Liver (tissue), 9 donors: ENCODE data around the gene KIAA1614. TPM values are rescaled to one million over a fixed set of nuclear protein-coding genes. Genes with fewer than 3 reads are reported as not detected.

Experiments
- DNase-seq: peaks from one replicate; pipeline ENCODE4 v3.0.0-alpha.2; 2017; ENCODE audit warnings: low spot score
- H3K27ac ChIP-seq, 2 donors: one replicate each; pipeline ENCODE4 v1.7.0; 2013; ENCODE audit warnings: inconsistent platforms in 2 of 2, low read length in 2 of 2, control low read depth in 1 of 2, low read depth in 1 of 2, mild to moderate bottlenecking in 1 of 2
- H3K27me3 ChIP-seq, 4 donors: one replicate each; pipeline versions ENCODE4 v1.6.1 to v1.7.0; 2013; ENCODE audit warnings: low read length in 3 of 4, inconsistent platforms in 1 of 4, mild to moderate bottlenecking in 1 of 4, moderate library complexity in 1 of 4; ENCODE audit not compliant: control insufficient read depth in 4 of 4, insufficient read depth in 4 of 4
- H3K36me3 ChIP-seq, 4 donors: one replicate each; pipeline versions ENCODE4 v1.6.1 to v1.7.0; 2013; ENCODE audit warnings: low read length in 3 of 4, mild to moderate bottlenecking in 3 of 4, low read depth in 1 of 4, moderate library complexity in 1 of 4; ENCODE audit not compliant: control insufficient read depth in 4 of 4, insufficient read depth in 3 of 4
- H3K4me1 ChIP-seq, 4 donors: one replicate each; pipeline versions ENCODE4 v1.6.1 to v1.7.0; 2013; ENCODE audit warnings: low read length in 3 of 4, mild to moderate bottlenecking in 3 of 4, moderate library complexity in 1 of 4; ENCODE audit not compliant: control insufficient read depth in 4 of 4, insufficient read depth in 4 of 4
- H3K4me3 ChIP-seq, 3 donors: one replicate each; pipeline versions ENCODE4 v1.6.1 to v1.7.0; 2013; ENCODE audit warnings: low read length in 3 of 3, control low read depth in 1 of 3, low read depth in 1 of 3, mild to moderate bottlenecking in 1 of 3
- H3K9ac ChIP-seq, 2 donors: one replicate each; pipeline ENCODE4 v1.7.0; 2013; ENCODE audit warnings: low read length in 2 of 2, mild to moderate bottlenecking in 2 of 2, moderate library complexity in 2 of 2, control low read depth in 1 of 2, low read depth in 1 of 2
- H3K9me3 ChIP-seq, 4 donors: one replicate each; pipeline versions ENCODE4 v1.6.1 to v1.7.0; 2013; ENCODE audit warnings: low read length in 3 of 4; ENCODE audit not compliant: control insufficient read depth in 4 of 4
- CTCF ChIP-seq: fragments of 150-350 bp; IDR thresholded peaks from 2 replicates; pipeline ENCODE4 v1.5.1; 2017; ENCODE audit warnings: improper control_type of control experiment, low read depth, low read length; ENCODE audit not compliant: missing input control
- EGR1 ChIP-seq, 2 donors: IDR thresholded peaks; 2 replicates each; pipeline ENCODE4 v1.6.1; 2016 to 2018; ENCODE audit warnings: antibody characterized with exemption in 2 of 2, low read depth in 2 of 2
- FOXA1 ChIP-seq: IDR thresholded peaks from 2 replicates; pipeline ENCODE4 v1.6.1; 2016; ENCODE audit warnings: antibody characterized with exemption
- FOXA2 ChIP-seq: IDR thresholded peaks from 2 replicates; pipeline ENCODE4 v1.6.1; 2016; ENCODE audit warnings: antibody characterized with exemption
- GABPA ChIP-seq, 2 donors: IDR thresholded peaks in 1 of 2; conservative IDR thresholded peaks in 1 of 2; 2 replicates each; pipeline ENCODE4 v1.6.1; 2016; ENCODE audit warnings: antibody characterized with exemption in 2 of 2, mild to moderate bottlenecking in 1 of 2, moderate library complexity in 1 of 2
- HNF4A ChIP-seq, 2 donors: conservative IDR thresholded peaks; 2 replicates each; pipeline ENCODE4 v1.6.1; 2016; ENCODE audit warnings: antibody characterized with exemption in 2 of 2, mild to moderate bottlenecking in 2 of 2
- HNF4G ChIP-seq: IDR thresholded peaks from 2 replicates; pipeline ENCODE4 v1.6.1; 2016; ENCODE audit warnings: antibody characterized with exemption
- JUND ChIP-seq, 2 donors: IDR thresholded peaks; 2 replicates each; pipeline ENCODE4 v1.6.1; 2016; ENCODE audit warnings: antibody characterized with exemption in 2 of 2
- MAX ChIP-seq: IDR thresholded peaks from 2 replicates; pipeline ENCODE4 v1.6.1; 2016; ENCODE audit warnings: antibody characterized with exemption
- NR2F2 ChIP-seq: IDR thresholded peaks from 2 replicates; pipeline ENCODE4 v1.6.1; 2016; ENCODE audit warnings: antibody characterized with exemption
- RAD21 ChIP-seq, 2 donors: IDR thresholded peaks; 2 replicates each; pipeline ENCODE4 v1.6.1; 2016; ENCODE audit warnings: antibody characterized with exemption in 2 of 2, mild to moderate bottlenecking in 2 of 2
- RXRA ChIP-seq, 2 donors: IDR thresholded peaks; 2 replicates each; pipeline ENCODE4 v1.6.1; 2017 to 2018; ENCODE audit warnings: antibody characterized with exemption in 2 of 2, mild to moderate bottlenecking in 1 of 2
- SP1 ChIP-seq: IDR thresholded peaks from 2 replicates; pipeline ENCODE4 v1.6.1; 2018; ENCODE audit warnings: antibody characterized with exemption, mild to moderate bottlenecking
- TAF1 ChIP-seq: conservative IDR thresholded peaks from 2 replicates; pipeline ENCODE4 v1.6.1; 2016; ENCODE audit warnings: antibody characterized with exemption, mild to moderate bottlenecking
- YY1 ChIP-seq: IDR thresholded peaks from 2 replicates; pipeline ENCODE4 v1.6.1; 2016; ENCODE audit warnings: antibody characterized with exemption, mild to moderate bottlenecking
- WGBS: extraction: QIAGEN DNeasy Blood & Tissue Kit; methylation state at CpG from one replicate; pipeline ENCODE4 v1.1.7; 2013; 5-methylcytosine and 5-hydroxymethylcytosine counted together
- polyA plus RNA-seq, 2 donors: library from polyadenylated mRNA; stranded (reverse) in 1 of 2; unstranded in 1 of 2; fragments of 200-250 nt in 1 of 2; fragments of >200 nt in 1 of 2; fragmentation: Nextera tagmentation in 1 of 2; extraction: Ambion mirVana in 1 of 2; gene quantifications; one replicate each; pipeline versions ENCODE4 v1.2.1 to v1.2.3, GENCODE V29; 2013 to 2015
- total RNA-seq, 2 donors: library from RNA; depleted of rRNA; stranded (reverse); fragments of >200 nt; gene quantifications; one replicate each; pipeline ENCODE4 v1.2.3, GENCODE V29; 2014
- donor health status: healthy.
- donor health status: healthy.
- donor health status: healthy.
- donor health status: healthy.
- donor health status: healthy.

Gene KIAA1614
- total and polyA plus RNA-seq, 4 donors = 0.21 to 1.1 (median 0.40) TPM

- H3K4me1 ChIP-seq = peaks cover 0 to 7% (median 0%) of the 10 kb centered on the region in 4 donors
- no peak overlapping the region for H3K27ac ChIP-seq
- no peak overlapping the region for H3K9ac ChIP-seq
- no peak for DNase-seq
- peaks cover 1 to 16% (median 10%) of the 10 kb centered on the region in 4 donors for H3K36me3 ChIP-seq
- H3K4me3 ChIP-seq = no peak overlapping the region
- 97% methylated on average over 12 of the region's 12 CpGs for WGBS
- H3K27me3 ChIP-seq = no peaks in the 10 kb centered on the region
- no peak for TF ChIP-seq FOXA1
- TF ChIP-seq JUND (IDR thresholded peaks at IDR 0.05) = no peak
- no peak for TF ChIP-seq RXRA (IDR thresholded peaks at IDR 0.05)
- no peak for TF ChIP-seq CTCF
- TF ChIP-seq HNF4G = no peak
- no peaks in the 10 kb centered on the region for H3K9me3 ChIP-seq
Measured at GRCh38 chr1:180976191-180976590, 63.5 kb downstream of the KIAA1614 start.

- WGBS = 95% methylated on average over 6 of the region's 6 CpGs
- Histone ChIP-seq H3K4me3 (no peak overlapping the region), H3K27me3 (no peaks in the 10 kb centered on the region), H3K9ac (no peak overlapping the region), H3K4me1 (peaks cover 0 to 7% (median 0%) of the 10 kb centered on the region in 4 donors), H3K36me3 (peaks cover 2 to 21% (median 10%) of the 10 kb centered on the region in 4 donors), H3K9me3 (no peaks in the 10 kb centered on the region), H3K27ac (no peak overlapping the region)
- TF ChIP-seq CTCF (no peak), GABPA (IDR thresholded peaks at IDR 0.05 in 1 of 2, conservative IDR thresholded peaks at IDR 0.05 in 1 of 2) (no peak), TAF1 (no peak), EGR1 (IDR thresholded peaks at IDR 0.05; ENCODE audit: low read depth in 2 of 2) (no peak), FOXA2 (no peak), MAX (no peak), HNF4A (conservative IDR thresholded peaks at IDR 0.05) (no peak)
- no peak for DNase-seq
Measured at GRCh38 chr1:180976732-180977357, 64.1 kb downstream of the KIAA1614 start.

- Histone ChIP-seq H3K27me3 (no peaks in the 10 kb centered on the region), H3K9ac (no peak overlapping the region), H3K4me3 (no peak overlapping the region), H3K27ac (no peak overlapping the region), H3K4me1 (no peaks in the 10 kb centered on the region), H3K9me3 (no peaks in the 10 kb centered on the region), H3K36me3 (peaks cover 4 to 44% (median 18%) of the 10 kb centered on the region in 4 donors)
- TF ChIP-seq CTCF (no peak), RAD21 (IDR thresholded peaks at IDR 0.05) (no peak), HNF4G (no peak), HNF4A (conservative IDR thresholded peaks at IDR 0.05) (no peak), SP1 (no peak), FOXA1 (no peak), RXRA (IDR thresholded peaks at IDR 0.05) (no peak), NR2F2 (no peak), TAF1 (no peak), YY1 (no peak)
- WGBS = 74% methylated on average over 11 of the region's 11 CpGs
- DNase-seq = no peak
Measured at GRCh38 chr1:180981596-180982387, 69.1 kb downstream of the KIAA1614 start.
